Stimulated activated CD4-positive, alpha-beta T cell treated with anti-CD3 and anti-CD28 coated beads, TNF-alpha, amount 100 ng/mL, for 48 hours (primary cell): ENCODE measurements around the gene OPN3.

Source experiments
- DNase-seq, 3 donors: peaks; one replicate each; pipeline ENCODE4 v3.0.0-alpha.2; 2020; ENCODE audit warnings: low read depth in 3 of 3

OPN3 gene

DNA sequence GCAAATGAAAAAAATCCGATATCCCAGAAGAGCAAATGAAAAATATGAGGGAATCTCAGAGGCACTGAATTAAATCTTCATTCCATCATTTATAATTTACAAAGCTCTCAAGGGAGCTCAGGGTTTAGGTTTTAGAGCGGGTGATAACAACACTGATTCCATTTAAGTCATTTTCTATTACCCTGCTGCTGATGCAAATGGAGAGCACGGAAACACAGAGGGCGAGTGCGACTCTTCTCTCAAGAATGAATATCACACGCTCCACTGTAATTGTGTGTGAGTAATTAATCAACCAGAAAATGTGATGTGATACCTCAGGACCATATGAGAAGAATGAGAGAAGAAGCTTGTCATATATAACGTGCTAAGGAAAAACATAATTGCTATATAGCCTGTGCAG is 22.7 kb downstream of the OPN3 start:
- DNase-seq: no peak

- DNase-seq: no peak
Observed at GRCh38 chr1:241615043-241615974, 24.9 kb downstream of the OPN3 start.

GRCh38 chr1:241614572-241614971 is 25.6 kb downstream of the OPN3 start:
- DNase-seq: no peak

GRCh38 chr1:241614144-241614543 is 26.0 kb downstream of the OPN3 start:
- no peak for DNase-seq

GRCh38 chr1:241612533-241613477 is 27.4 kb downstream of the OPN3 start:
- no peak for DNase-seq

GRCh38 chr1:241611736-241612135 is 28.4 kb downstream of the OPN3 start:
- no peak for DNase-seq

DNA sequence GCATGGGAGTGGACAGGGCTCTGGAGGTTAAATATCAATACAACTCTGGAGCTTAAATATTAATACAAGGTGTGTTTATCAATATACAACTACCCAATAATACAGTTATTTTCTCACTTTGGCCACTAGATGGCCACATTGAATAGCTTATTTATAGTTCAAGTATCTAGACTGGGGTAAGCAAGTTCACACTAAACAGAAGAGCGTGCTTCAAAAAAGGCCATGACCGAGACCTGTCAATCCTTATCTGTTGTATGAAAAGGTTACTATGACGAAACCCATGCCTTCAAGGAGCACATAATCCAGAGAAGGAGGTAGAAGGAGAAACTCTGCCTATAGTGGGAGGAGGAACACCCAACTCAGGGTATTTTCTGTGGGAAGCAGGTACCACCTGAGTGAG is 29.1 kb downstream of the OPN3 start:
- no peak for DNase-seq

GRCh38 chr1:241610056-241610815 is 29.9 kb downstream of the OPN3 start:
- no peak for DNase-seq

DNA sequence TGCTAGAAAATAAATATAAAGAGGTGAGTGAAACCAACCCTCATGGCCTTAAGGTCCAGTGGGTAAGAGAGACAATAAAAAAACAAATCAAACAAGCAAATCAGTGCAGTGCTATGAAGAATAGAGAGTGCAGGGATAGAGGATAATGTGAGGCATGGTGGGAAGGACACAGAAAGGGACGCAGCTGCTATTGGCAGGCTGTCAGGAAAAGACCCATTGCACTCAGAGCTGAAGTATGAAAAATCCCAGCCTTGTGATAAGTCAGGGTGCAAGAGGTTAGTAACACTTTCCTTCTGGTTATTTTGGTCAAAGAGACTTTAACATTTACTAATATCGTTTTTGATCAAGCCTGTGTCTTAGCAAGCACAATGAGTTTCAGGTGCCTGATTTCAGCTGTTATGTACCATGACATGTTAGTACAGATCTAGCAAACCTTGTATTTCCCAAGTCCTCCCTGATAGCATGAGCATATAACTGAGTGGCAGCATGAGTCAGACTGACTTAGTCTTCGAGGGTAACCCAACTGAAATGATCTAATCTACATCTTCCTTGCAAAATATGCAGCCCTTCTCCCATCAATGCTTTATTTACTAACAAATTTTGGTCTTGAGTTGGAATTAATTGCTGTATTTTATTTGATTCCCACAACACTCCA is 31.7 kb downstream of the OPN3 start:
- no peak for DNase-seq

GRCh38 chr1:241607497-241607896 is 32.7 kb downstream of the OPN3 start:
- no peak for DNase-seq

GRCh38 chr1:241606544-241606943 is 33.6 kb downstream of the OPN3 start:
- DNase-seq: no peak

DNA sequence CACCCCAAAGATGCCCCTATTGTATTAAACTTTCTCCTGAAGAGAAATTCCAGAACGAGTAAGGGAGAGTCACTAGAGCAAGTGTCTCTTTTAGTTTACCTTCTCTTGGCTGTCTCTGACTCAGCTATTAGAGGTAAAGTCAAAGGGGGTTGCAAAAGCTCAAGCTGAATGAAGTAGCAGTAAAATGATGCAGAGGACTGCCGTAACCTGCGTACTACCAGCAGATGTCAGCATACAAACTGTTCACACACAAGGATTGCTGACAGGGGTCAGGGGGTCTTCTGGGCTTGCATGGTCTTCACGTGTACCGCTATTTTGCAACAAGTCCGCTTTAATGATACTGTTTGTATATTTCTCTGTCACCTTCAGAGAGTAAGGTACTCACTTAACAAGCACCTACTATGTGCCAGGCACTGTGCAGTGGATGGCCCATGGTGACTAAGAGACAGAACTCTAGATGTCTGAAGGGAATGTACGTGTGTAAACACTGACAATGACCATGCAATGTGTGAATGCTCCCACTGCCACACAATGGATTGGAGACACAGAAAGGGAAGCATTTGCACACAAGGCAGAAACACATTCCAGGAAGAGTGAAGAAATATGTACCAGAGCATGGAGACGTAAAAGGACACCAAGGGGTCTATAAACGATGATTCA is 34.9 kb downstream of the OPN3 start:
- no peak for DNase-seq

DNA sequence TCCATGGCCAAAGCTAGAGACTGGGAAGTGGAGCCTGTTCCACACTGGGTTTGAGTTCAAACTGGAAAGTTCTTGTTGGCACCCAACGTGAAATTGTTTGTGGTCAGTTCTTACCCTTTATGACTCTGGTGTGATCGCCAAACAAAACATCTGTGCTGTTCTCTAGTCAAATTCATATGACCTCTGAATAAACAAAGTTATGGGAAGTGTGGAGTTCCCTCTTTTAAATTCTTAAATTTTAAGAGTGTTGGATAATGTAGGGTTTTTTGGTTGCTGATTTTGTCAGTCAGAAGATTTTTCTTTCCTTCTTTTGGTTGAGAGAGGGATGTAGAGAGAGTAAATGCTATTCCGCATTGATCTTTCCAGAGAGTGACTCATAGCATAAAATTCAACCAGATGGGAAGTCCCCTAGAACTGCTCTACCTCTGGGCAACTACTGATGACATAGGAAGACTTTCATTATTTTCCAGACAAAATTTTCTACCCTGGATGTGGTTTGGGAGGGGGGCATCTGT is 36.4 kb downstream of the OPN3 start:
- no peak for DNase-seq

DNA sequence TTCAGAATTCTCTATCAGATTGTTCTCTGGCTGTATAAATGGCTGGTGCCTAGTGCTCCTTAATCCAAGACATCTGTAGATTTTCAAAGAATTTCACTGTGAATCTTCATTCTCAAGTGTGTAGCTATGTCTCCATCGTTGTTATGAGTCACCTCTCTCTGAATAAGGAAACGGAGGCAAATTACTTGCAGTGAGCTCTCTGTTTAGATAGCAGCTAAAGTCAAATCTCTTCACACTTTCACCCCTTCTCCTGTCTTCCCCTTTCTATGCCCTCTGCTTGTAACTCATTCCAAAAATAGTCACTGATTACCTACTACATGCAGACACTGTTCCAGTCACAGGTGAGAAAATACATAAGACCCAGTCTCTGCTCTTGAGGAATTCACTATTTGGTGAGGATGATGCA is 39.7 kb downstream of the OPN3 start:
- DNase-seq: no peak

- DNase-seq: no peak
Observed at GRCh38 chr1:241598249-241598648, 41.9 kb downstream of the OPN3 start.

GRCh38 chr1:241596633-241597032 is 43.5 kb downstream of the OPN3 start:
- DNase-seq: no peak

DNA sequence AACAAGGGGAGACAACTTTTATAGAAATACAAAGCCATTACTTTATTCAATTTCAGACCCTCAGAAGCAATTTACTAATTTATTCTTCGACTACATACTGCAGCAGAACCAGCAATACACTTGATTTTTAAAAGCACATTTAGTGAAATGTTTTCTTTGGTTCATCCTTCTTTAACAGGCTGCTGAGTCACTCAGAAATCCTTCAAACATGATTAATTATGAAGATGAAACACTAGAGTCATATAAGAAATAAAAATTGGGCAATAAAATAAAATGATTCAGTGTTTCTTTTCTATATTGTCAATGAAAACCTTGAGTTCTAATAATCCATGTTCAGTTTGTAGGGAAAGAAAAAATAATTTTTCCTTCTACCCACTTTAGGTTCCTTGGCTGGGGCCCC is 47.0 kb downstream of the OPN3 start:
- no peak for DNase-seq

DNA sequence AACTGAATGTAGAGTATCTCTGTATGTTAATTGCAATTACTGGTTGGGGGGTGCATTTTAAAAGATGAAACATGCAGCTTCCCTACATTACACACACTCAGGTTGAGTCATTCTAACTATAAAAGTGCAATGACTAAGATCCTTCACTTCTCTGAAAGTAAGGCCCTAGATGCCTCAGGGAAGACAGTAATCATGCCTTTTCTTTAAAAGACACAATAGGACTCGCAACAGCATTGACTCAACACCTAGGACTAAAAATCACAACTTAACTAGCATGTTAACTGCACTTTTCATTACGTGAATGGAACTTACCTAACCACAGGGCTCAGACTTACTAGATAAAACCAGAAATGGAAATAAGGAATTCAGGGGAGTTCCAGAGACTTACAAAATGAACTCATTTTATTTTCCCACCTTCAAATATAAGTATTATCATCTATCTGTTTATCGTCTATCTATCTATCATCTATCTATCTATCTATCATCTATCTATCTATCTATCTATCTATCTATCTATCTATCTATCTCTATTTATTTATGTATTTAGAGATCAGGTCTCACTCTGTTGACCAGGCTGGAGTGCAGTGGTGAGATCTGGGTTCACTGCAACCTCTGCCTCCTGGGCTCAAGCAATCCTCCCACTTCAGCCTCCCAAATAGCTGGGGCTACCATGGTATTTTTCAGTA is 47.8 kb downstream of the OPN3 start:
- no peak for DNase-seq

DNA sequence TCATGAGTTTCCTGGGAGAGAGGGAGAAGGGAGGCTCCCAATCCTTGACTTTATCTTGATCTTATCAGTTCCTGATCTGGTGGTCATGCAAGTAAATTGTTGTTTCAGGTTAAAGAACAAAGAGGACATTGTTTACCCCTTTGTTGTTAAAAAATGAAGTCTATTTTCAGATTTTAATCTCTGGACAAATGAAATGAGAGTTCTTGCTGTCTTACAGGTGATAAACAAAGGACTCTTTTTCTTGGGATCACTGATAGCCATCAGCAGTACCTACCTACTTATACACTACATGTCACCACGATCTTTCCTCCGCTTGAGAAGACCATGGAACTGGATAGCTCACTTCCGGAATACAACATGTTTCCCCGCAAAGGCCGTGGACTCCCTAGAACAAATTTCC is 48.4 kb downstream of the OPN3 start:
- DNase-seq: no peak

DNA sequence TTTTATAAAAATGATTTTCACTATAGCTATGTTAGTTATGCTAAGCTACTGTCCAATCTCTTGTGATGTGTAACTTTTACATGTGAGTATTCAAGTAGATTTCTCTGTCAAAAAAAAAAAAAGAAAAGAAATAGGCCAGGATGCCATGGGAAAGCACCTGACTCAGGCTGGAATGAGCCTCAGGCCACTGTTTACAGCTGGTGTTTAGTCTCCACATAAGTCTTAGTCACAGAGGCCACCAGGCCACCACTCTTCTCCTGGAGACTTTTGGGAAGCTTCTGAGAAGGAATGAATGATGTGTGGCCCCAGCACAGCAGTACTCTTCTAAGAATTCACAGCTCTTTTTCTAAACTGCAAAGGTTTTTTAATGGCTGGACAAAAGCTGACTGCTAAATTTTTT is 48.9 kb downstream of the OPN3 start:
- DNase-seq: no peak
